Neural cell (in vitro differentiated cells): ENCODE measurements around the gene PICALM. TPM values are rescaled to one million over a fixed set of nuclear protein-coding genes. Genes with fewer than 3 reads are reported as not detected.

ENCODE experiments used
- H2AFZ ChIP-seq: fragments of 200-600, 300-800 bp; sonication (generic), shearing (Covaris generic); 2 replicates; pipeline ENCODE4 v1.6.0; 2014; ENCODE audit warnings: low read depth, mild to moderate bottlenecking, antibody characterized with exemption, low read length, moderate library complexity
- H3F3A ChIP-seq: fragments of 200-600 bp; shearing (Covaris generic); 2 replicates; pipeline ENCODE4 v1.6.1; 2016; ENCODE audit warnings: mild to moderate bottlenecking, moderate library complexity, mixed read lengths, antibody characterized with exemption, low read length; ENCODE audit not compliant: insufficient read depth, poor library complexity, severe bottlenecking
- H3K27ac ChIP-seq: fragments of 200-600, 300-800 bp; sonication (generic), shearing (Covaris generic); 2 replicates; pipeline ENCODE4 v1.5.1; 2014; ENCODE audit warnings: mild to moderate bottlenecking, low read length, moderate library complexity
- H3K27me3 ChIP-seq: fragments of 300-800, 200-600 bp; sonication (generic), shearing (Covaris generic); 2 replicates; pipeline ENCODE4 v1.6.0; 2014; ENCODE audit warnings: mild to moderate bottlenecking, low read depth, low read length, moderate library complexity; ENCODE audit not compliant: insufficient read depth
- H3K36me3 ChIP-seq: fragments of 300-800, 200-600 bp; sonication (generic), shearing (Covaris generic); 2 replicates; pipeline ENCODE4 v1.5.1; 2014; ENCODE audit warnings: mild to moderate bottlenecking, antibody characterized with exemption, low read length, moderate library complexity; ENCODE audit not compliant: insufficient read depth
- H3K4me2 ChIP-seq: fragments of 300-800, 200-600 bp; sonication (generic), shearing (Covaris generic); 2 replicates; pipeline ENCODE4 v1.6.0; 2014; ENCODE audit warnings: mild to moderate bottlenecking, low read length
- H3K4me3 ChIP-seq: fragments of 300-800, 200-600 bp; sonication (generic), shearing (Covaris generic); 2 replicates; pipeline ENCODE4 v1.5.1; 2014; ENCODE audit warnings: mild to moderate bottlenecking, low read length, moderate library complexity
- H3K79me2 ChIP-seq: fragments of 200-600 bp; shearing (Covaris generic); replicated peaks from 2 replicates; pipeline ENCODE4 v1.6.0; 2014; ENCODE audit warnings: mild to moderate bottlenecking, low read length, moderate library complexity; ENCODE audit not compliant: insufficient read depth
- H3K9ac ChIP-seq: fragments of 300-800, 200-600 bp; sonication (generic), shearing (Covaris generic); 2 replicates; pipeline ENCODE4 v1.6.1; 2016; ENCODE audit warnings: mild to moderate bottlenecking, low read length, mixed read lengths
- H3K9me2 ChIP-seq: fragments of 200-600 bp; shearing (Covaris generic); 2 replicates; pipeline ENCODE4 v1.6.1; 2016; ENCODE audit warnings: mild to moderate bottlenecking, low read length, mixed read lengths; ENCODE audit not compliant: insufficient read depth
- H3K9me3 ChIP-seq: fragments of 200-600, 300-800 bp; sonication (generic), shearing (Covaris generic); 2 replicates; pipeline ENCODE4 v1.6.1; 2016; ENCODE audit warnings: mild to moderate bottlenecking, mixed run types, low read length, moderate library complexity, mixed read lengths
- H4K20me1 ChIP-seq: fragments of 200-600 bp; shearing (Covaris generic); 2 replicates; pipeline ENCODE4 v1.6.1; 2016; ENCODE audit warnings: mild to moderate bottlenecking, mixed run types; ENCODE audit not compliant: insufficient read depth
- EP300 ChIP-seq: fragments of 450-650 bp; conservative IDR thresholded peaks from 2 replicates; pipeline ENCODE4 v1.6.1; 2014; ENCODE audit warnings: antibody characterized with exemption, mild to moderate bottlenecking, moderate library complexity; ENCODE audit not compliant: poor library complexity, severe bottlenecking
- EZH2 ChIP-seq: fragments of 200-600, 300-800 bp; shearing (Covaris generic), sonication (generic); IDR thresholded peaks from 2 replicates; pipeline ENCODE4 v1.6.1; 2014; ENCODE audit warnings: antibody characterized with exemption, low read length, borderline replicate concordance, mild to moderate bottlenecking; ENCODE audit not compliant: insufficient read depth, poor library complexity, severe bottlenecking
- MXI1 ChIP-seq: fragments of 450-650 bp; conservative IDR thresholded peaks from 2 replicates; pipeline ENCODE4 v1.6.1; 2014; ENCODE audit warnings: antibody characterized with exemption, mild to moderate bottlenecking; ENCODE audit not compliant: poor library complexity, severe bottlenecking
- POLR2AphosphoS5 ChIP-seq: IDR thresholded peaks from 2 replicates; pipeline ENCODE4 v1.6.1; 2012
- RAD21 ChIP-seq: fragments of 450-650 bp; conservative IDR thresholded peaks from 2 replicates; pipeline ENCODE4 v1.6.1; 2014; ENCODE audit warnings: antibody characterized with exemption, mild to moderate bottlenecking, moderate library complexity
- SMC3 ChIP-seq: fragments of 450-650 bp; conservative IDR thresholded peaks from 2 replicates; pipeline ENCODE4 v1.6.1; 2014; ENCODE audit warnings: antibody characterized with exemption, mild to moderate bottlenecking, moderate library complexity; ENCODE audit not compliant: poor library complexity
- TAF1 ChIP-seq: IDR thresholded peaks from 2 replicates; pipeline ENCODE4 v1.6.1; 2012; ENCODE audit warnings: low read depth
- polyA plus RNA-seq: library from polyadenylated mRNA; depleted of rRNA; stranded (reverse); fragments of >200 nt; gene quantifications from 2 replicates; pipeline ENCODE4 v1.2.3, GENCODE V29; 2014
- TF ChIP-seq, protein P1 (sequence below): fragments of 450-650 bp; IDR thresholded peaks from 2 replicates; pipeline ENCODE4 v1.5.1; 2014; ENCODE audit warnings: antibody characterized with exemption, mild to moderate bottlenecking, moderate library complexity; ENCODE audit not compliant: poor library complexity, severe bottlenecking
- TF ChIP-seq, protein P2 (sequence below): IDR thresholded peaks from 2 replicates; pipeline ENCODE4 v1.6.1; 2012; ENCODE audit warnings: borderline replicate concordance

Gene PICALM
- polyA plus RNA-seq, 1 donor from 2014 or later, result 161 TPM

DNA sequence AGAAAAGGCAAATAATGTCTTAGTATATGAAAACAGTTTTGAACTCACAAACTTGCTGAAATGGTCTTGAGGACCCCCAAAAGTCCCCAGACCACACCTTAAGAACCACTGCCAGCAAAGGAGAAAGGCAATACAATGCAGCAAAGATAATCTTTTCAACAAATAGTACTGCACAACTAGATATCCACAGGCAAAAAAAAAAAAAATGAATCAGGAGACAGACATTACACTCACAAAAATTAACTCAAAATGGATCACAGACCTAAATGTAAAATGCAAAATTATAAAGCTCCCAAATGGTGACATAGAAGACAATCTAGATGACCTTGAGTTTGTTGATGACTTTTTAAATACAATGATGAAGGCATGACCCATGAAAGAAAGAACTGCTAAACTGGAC is 8.3 kb downstream of the PICALM start:
- H3K79me2 ChIP-seq, result peaks cover 95% of the 10 kb centered on the region

DNA sequence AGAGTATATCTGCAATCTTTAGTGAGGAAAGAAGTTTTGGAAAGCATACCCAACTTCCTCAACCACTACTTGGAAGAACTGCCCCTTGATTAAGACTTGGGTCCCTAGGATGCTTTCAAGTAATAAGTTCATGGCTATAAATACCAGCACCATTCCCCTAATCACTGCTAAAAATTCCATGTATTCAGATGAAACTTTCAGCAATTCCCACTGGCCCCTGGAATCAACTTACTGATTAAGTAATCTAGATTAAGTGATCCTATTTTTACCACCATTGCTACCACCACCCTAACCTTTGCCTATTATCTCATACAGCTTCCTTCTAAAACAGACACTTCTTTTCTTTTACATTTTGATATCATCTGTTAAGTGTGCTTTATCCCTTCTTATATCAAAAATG is 10.5 kb downstream of the PICALM start:
- H3K9me2 ChIP-seq, result no peaks in the 10 kb centered on the region
- no peaks in the 10 kb centered on the region for H3F3A ChIP-seq
- H2AFZ ChIP-seq, result no peak overlapping the region
- no peaks in the 10 kb centered on the region for H3K9me3 ChIP-seq
- no peaks in the 10 kb centered on the region for H3K36me3 ChIP-seq
- H4K20me1 ChIP-seq, result peaks cover 4% of the 10 kb centered on the region
- H3K9ac ChIP-seq, result no peak overlapping the region
- no peak overlapping the region for H3K4me3 ChIP-seq
- TF ChIP-seq, protein P1, sequence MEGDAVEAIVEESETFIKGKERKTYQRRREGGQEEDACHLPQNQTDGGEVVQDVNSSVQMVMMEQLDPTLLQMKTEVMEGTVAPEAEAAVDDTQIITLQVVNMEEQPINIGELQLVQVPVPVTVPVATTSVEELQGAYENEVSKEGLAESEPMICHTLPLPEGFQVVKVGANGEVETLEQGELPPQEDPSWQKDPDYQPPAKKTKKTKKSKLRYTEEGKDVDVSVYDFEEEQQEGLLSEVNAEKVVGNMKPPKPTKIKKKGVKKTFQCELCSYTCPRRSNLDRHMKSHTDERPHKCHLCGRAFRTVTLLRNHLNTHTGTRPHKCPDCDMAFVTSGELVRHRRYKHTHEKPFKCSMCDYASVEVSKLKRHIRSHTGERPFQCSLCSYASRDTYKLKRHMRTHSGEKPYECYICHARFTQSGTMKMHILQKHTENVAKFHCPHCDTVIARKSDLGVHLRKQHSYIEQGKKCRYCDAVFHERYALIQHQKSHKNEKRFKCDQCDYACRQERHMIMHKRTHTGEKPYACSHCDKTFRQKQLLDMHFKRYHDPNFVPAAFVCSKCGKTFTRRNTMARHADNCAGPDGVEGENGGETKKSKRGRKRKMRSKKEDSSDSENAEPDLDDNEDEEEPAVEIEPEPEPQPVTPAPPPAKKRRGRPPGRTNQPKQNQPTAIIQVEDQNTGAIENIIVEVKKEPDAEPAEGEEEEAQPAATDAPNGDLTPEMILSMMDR, result no peak
- TF ChIP-seq EZH2 (no peak), MXI1 (no peak), TAF1 (no peak), RAD21 (no peak), POLR2AphosphoS5 (no peak), EP300 (no peak), SMC3 (no peak)
- TF ChIP-seq, protein P2, sequence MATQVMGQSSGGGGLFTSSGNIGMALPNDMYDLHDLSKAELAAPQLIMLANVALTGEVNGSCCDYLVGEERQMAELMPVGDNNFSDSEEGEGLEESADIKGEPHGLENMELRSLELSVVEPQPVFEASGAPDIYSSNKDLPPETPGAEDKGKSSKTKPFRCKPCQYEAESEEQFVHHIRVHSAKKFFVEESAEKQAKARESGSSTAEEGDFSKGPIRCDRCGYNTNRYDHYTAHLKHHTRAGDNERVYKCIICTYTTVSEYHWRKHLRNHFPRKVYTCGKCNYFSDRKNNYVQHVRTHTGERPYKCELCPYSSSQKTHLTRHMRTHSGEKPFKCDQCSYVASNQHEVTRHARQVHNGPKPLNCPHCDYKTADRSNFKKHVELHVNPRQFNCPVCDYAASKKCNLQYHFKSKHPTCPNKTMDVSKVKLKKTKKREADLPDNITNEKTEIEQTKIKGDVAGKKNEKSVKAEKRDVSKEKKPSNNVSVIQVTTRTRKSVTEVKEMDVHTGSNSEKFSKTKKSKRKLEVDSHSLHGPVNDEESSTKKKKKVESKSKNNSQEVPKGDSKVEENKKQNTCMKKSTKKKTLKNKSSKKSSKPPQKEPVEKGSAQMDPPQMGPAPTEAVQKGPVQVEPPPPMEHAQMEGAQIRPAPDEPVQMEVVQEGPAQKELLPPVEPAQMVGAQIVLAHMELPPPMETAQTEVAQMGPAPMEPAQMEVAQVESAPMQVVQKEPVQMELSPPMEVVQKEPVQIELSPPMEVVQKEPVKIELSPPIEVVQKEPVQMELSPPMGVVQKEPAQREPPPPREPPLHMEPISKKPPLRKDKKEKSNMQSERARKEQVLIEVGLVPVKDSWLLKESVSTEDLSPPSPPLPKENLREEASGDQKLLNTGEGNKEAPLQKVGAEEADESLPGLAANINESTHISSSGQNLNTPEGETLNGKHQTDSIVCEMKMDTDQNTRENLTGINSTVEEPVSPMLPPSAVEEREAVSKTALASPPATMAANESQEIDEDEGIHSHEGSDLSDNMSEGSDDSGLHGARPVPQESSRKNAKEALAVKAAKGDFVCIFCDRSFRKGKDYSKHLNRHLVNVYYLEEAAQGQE, result no peak
- H3K4me2 ChIP-seq, result no peak overlapping the region
- H3K27ac ChIP-seq, result no peak overlapping the region
- peaks cover 94% of the 10 kb centered on the region for H3K79me2 ChIP-seq
- H3K27me3 ChIP-seq, result no peaks in the 10 kb centered on the region

More for the DNA sequence above, 8.3 kb downstream of the PICALM start:
- H3F3A ChIP-seq, result no peaks in the 10 kb centered on the region
- H3K4me2 ChIP-seq, result no peak overlapping the region
- H3K36me3 ChIP-seq, result no peaks in the 10 kb centered on the region
- H3K9me2 ChIP-seq, result no peaks in the 10 kb centered on the region
- H3K27ac ChIP-seq, result no peak overlapping the region
- TF ChIP-seq, protein P1, result no peak
- TF ChIP-seq RAD21 (no peak), EP300 (no peak), MXI1 (no peak), SMC3 (no peak), POLR2AphosphoS5 (no peak), EZH2 (no peak), TAF1 (no peak)
- TF ChIP-seq, protein P2, result no peak
- peaks cover 4% of the 10 kb centered on the region for H4K20me1 ChIP-seq
- no peak overlapping the region for H3K9ac ChIP-seq
- no peaks in the 10 kb centered on the region for H3K27me3 ChIP-seq
- H3K9me3 ChIP-seq, result no peaks in the 10 kb centered on the region
- H2AFZ ChIP-seq, result no peak overlapping the region
- no peak overlapping the region for H3K4me3 ChIP-seq
